Measurements from ENCODE around the gene STEEP1.

GRCh38 chrX:119606280-119607017, 41.2 kb upstream of the STEEP1 start, which contains the start of gene NKRF:
- TF ChIP-seq CTCF (IDR thresholded peaks at IDR 0.05) (no peak), POLR2A (IDR thresholded peaks at IDR 0.05) (peak; percentile 78)

All from right lobe of liver (tissue), 4 donors.